Gastroesophageal sphincter (tissue), 3 donors: Measurements from ENCODE around the gene THOC5.

ENCODE experiments used
- CTCF ChIP-seq, 4 experiments: fragments of 200-600 bp in 2 of 4; fragments of 450-650 bp in 2 of 4; sonication (generic) in 1 of 4; IDR thresholded peaks; one replicate each; pipeline ENCODE4 v1.5.1; 2017 to 2019; ENCODE audit warnings: antibody characterized with exemption in 4 of 4, mild to moderate bottlenecking in 2 of 4, moderate library complexity in 2 of 4
- POLR2A ChIP-seq, 2 donors: fragments of 450-650 bp; IDR thresholded peaks; one replicate each; pipeline ENCODE4 v1.6.1; 2017; ENCODE audit warnings: antibody characterized with exemption in 2 of 2, mild to moderate bottlenecking in 2 of 2, moderate library complexity in 1 of 2
- POLR2AphosphoS5 ChIP-seq: sonication (generic); formaldehyde crosslinking; IDR thresholded peaks from one replicate; pipeline ENCODE4 v1.6.1; 2017; ENCODE audit warnings: antibody characterized with exemption

DNA sequence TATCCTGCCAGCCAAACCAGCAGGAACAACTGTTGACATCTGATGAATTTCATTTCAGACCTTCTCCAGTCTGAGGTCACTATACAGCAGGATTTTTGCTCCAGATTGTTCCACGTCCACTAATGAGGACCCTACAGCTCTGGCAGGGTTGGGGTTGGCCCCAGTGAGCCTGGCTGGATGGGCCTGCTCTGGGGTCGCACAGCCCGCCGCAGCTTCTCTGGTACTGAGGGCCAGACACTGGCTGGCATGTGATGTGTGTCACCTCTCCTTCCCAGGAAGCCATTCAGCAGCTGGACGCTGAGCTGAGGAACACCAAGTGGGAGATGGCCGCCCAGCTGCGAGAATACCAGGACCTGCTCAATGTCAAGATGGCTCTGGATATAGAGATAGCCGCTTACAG lies 68.1 kb downstream of the THOC5 start:
- no peak for TF ChIP-seq CTCF (IDR thresholded peaks at IDR 0.05)
- no peak for TF ChIP-seq POLR2AphosphoS5
- TF ChIP-seq POLR2A (IDR thresholded peaks at IDR 0.05), result no peak
